SU-DHL-6 (cell line): Measurements from ENCODE around the gene RASA3.

Experiments
- H2AFZ ChIP-seq: fragments of 200-600 bp; sonication (generic); 2 replicates; pipeline ENCODE4 v1.6.1; 2014; ENCODE audit warnings: low read depth, mild to moderate bottlenecking, moderate library complexity, mixed read lengths, antibody characterized with exemption, low read length; ENCODE audit not compliant: severe bottlenecking
- H3F3A ChIP-seq: fragments of 200-600 bp; shearing (Covaris generic); 2 replicates; pipeline ENCODE4 v1.6.0; 2016; ENCODE audit warnings: antibody characterized with exemption, mild to moderate bottlenecking; ENCODE audit not compliant: insufficient read depth
- H3K27ac ChIP-seq: fragments of 200-600 bp; sonication (generic); 2 replicates; pipeline ENCODE4 v1.5.1; 2016; ENCODE audit warnings: low read depth, mild to moderate bottlenecking, low read length, moderate library complexity, mixed read lengths
- H3K27me3 ChIP-seq: fragments of 200-600 bp; sonication (generic), shearing (Covaris generic); 2 replicates; pipeline ENCODE4 v1.6.0; 2014; ENCODE audit warnings: mild to moderate bottlenecking, low read length
- H3K36me3 ChIP-seq: fragments of 200-600 bp; sonication (generic); 2 replicates; pipeline ENCODE4 v1.6.1; 2014; ENCODE audit warnings: mild to moderate bottlenecking, low read length, mixed read lengths
- H3K4me2 ChIP-seq: fragments of 300-600, 200-600 bp; shearing (Covaris generic), sonication (generic); 2 replicates; pipeline ENCODE4 v1.6.0; 2014; ENCODE audit warnings: low read length, low read depth, mild to moderate bottlenecking; ENCODE audit not compliant: poor library complexity, severe bottlenecking
- H3K4me3 ChIP-seq: fragments of 200-600 bp; sonication (generic); 2 replicates; pipeline ENCODE4 v1.5.1; 2014; ENCODE audit warnings: antibody characterized with exemption, low read length, mild to moderate bottlenecking, mixed read lengths; ENCODE audit not compliant: insufficient read depth, poor library complexity, severe bottlenecking
- H3K79me2 ChIP-seq: fragments of 200-600 bp; sonication (generic); 2 replicates; pipeline ENCODE4 v1.6.1; 2014; ENCODE audit warnings: mild to moderate bottlenecking, low read length, moderate library complexity; ENCODE audit not compliant: insufficient read depth
- H3K9ac ChIP-seq: fragments of 200-600 bp; sonication (generic); 2 replicates; pipeline ENCODE4 v1.7.0; 2014; ENCODE audit warnings: mild to moderate bottlenecking, low read length
- H3K9me2 ChIP-seq: fragments of 200-600 bp; sonication (generic); replicated peaks from 2 replicates; pipeline ENCODE4 v1.6.1; 2014; ENCODE audit warnings: low read length; ENCODE audit not compliant: insufficient read depth
- H3K9me3 ChIP-seq: fragments of 200-600 bp; sonication (generic); 2 replicates; pipeline ENCODE4 v1.6.1; 2014; ENCODE audit warnings: low read length, mixed read lengths; ENCODE audit not compliant: insufficient read depth
- H4K20me1 ChIP-seq: fragments of 200-600 bp; sonication (generic); 2 replicates; pipeline ENCODE4 v1.6.1; 2014; ENCODE audit warnings: low read depth, mild to moderate bottlenecking, antibody characterized with exemption, low read length, moderate library complexity, mixed read lengths
- CTCF ChIP-seq: fragments of 200-600 bp; sonication (generic); IDR thresholded peaks from one replicate; pipeline ENCODE4 v1.5.1; 2017; ENCODE audit warnings: antibody characterized with exemption, mild to moderate bottlenecking, low read length, moderate library complexity; ENCODE audit not compliant: insufficient read depth, poor library complexity, severe bottlenecking
- EZH2phosphoT487 ChIP-seq: fragments of 200-600 bp; sonication (generic), shearing (Covaris generic); conservative IDR thresholded peaks from 2 replicates; pipeline ENCODE4 v1.6.1; 2018; ENCODE audit warnings: mild to moderate bottlenecking, antibody characterized with exemption, low read length, moderate library complexity, mixed read lengths

Gene RASA3

GRCh38 chr13:114027826-114028225 is 104.6 kb downstream of the RASA3 start:
- no peaks in the 10 kb centered on the region for H4K20me1 ChIP-seq
- H3K4me3 ChIP-seq = peak overlapping the region; percentile 53
- TF ChIP-seq CTCF = no peak
- no peak for TF ChIP-seq EZH2phosphoT487
- peak overlapping the region; percentile 62 for H3K9ac ChIP-seq
- peak overlapping the region; percentile 94 for H3K27ac ChIP-seq
- H3K9me2 ChIP-seq = no peaks in the 10 kb centered on the region
- H2AFZ ChIP-seq = no peak overlapping the region
- H3K36me3 ChIP-seq = no peaks in the 10 kb centered on the region
- no peaks in the 10 kb centered on the region for H3K79me2 ChIP-seq
- peaks cover 9% of the 10 kb centered on the region; the same call in 1 of the 2 replicates for H3K9me3 ChIP-seq
- peak overlapping the region; percentile 78 for H3K4me2 ChIP-seq
- no peaks in the 10 kb centered on the region for H3K27me3 ChIP-seq
- H3F3A ChIP-seq = peaks cover 20% of the 10 kb centered on the region

GRCh38 chr13:114027046-114027715 is 105.2 kb downstream of the RASA3 start:
- Histone ChIP-seq H4K20me1 (no peaks in the 10 kb centered on the region), H3K9me3 (peaks cover 9% of the 10 kb centered on the region; the same call in 1 of the 2 replicates), H3K4me2 (peak overlapping the region; percentile 78), H3K9ac (peak overlapping the region; percentile 62), H3K4me3 (peak overlapping the region; percentile 53), H3K36me3 (no peaks in the 10 kb centered on the region), H3K27me3 (no peaks in the 10 kb centered on the region), H3K9me2 (no peaks in the 10 kb centered on the region), H2AFZ (no peak overlapping the region), H3F3A (peaks cover 20% of the 10 kb centered on the region), H3K79me2 (no peaks in the 10 kb centered on the region), H3K27ac (peak overlapping the region; percentile 94)
- TF ChIP-seq EZH2phosphoT487 (no peak), CTCF (no peak)

- H3K9ac ChIP-seq = peak overlapping the region; percentile 62
- no peaks in the 10 kb centered on the region for H3K9me2 ChIP-seq
- H3K79me2 ChIP-seq = no peaks in the 10 kb centered on the region
- H3K27ac ChIP-seq = peak overlapping the region; percentile 94
- TF ChIP-seq CTCF (no peak), EZH2phosphoT487 (no peak)
- no peaks in the 10 kb centered on the region for H3K27me3 ChIP-seq
- H2AFZ ChIP-seq = no peak overlapping the region
- H3F3A ChIP-seq = peaks cover 20% of the 10 kb centered on the region
- no peaks in the 10 kb centered on the region for H3K36me3 ChIP-seq
- peaks cover 9% of the 10 kb centered on the region; the same call in 1 of the 2 replicates for H3K9me3 ChIP-seq
- peak overlapping the region; percentile 53 for H3K4me3 ChIP-seq
- peak overlapping the region; percentile 78 for H3K4me2 ChIP-seq
- H4K20me1 ChIP-seq = no peaks in the 10 kb centered on the region
Observed at GRCh38 chr13:114026481-114026880, 105.9 kb downstream of the RASA3 start.
